ENCODE data around the gene RAB24. TPM values are rescaled to one million over a fixed set of nuclear protein-coding genes. Genes with fewer than 3 reads are reported as not detected.

The RAB24 gene
- total RNA-seq, 1 experiment from 2014 or later = 40.3 TPM

GRCh38 chr5:177265395-177265794 lies 38.1 kb downstream of the RAB24 start:
- peaks cover under 1% of the 10 kb centered on the region; the same call in 1 of the 2 replicates for H3K4me1 ChIP-seq (ENCODE audit: insufficient read depth, low read length)
- H3K27ac ChIP-seq (ENCODE audit: low read length) = no peak overlapping the region
- H3F3A ChIP-seq (ENCODE audit: low read length, unreplicated experiment) = no peaks in the 10 kb centered on the region
- no peak for ATAC-seq
- H3K36me3 ChIP-seq (ENCODE audit: low read depth, low read length) = peaks cover 39% of the 10 kb centered on the region
- H2AFZ ChIP-seq (ENCODE audit: low read length) = no peak overlapping the region
- BruUV-seq (replicated peaks) = no TSS peak
- ChIA-PET CTCF (no interaction called here), POLR2A (ENCODE audit: unreplicated experiment) (no interaction called here)
- no peaks in the 10 kb centered on the region for H3K79me2 ChIP-seq (ENCODE audit: low read length)
- intact Hi-C loops (cut with micrococcal nuclease) = no loop called here
- no peaks in the 10 kb centered on the region for H3K9me3 ChIP-seq (ENCODE audit: low read length)
- no peak for DNase-seq
- TF ChIP-seq EZH2 (IDR thresholded peaks at IDR 0.05; ENCODE audit: low read length, unreplicated experiment) (no peak), EZH2phosphoT487 (IDR thresholded peaks at IDR 0.05; ENCODE audit: borderline replicate concordance, low read length) (no peak)
- TF ChIP-seq, protein P1, sequence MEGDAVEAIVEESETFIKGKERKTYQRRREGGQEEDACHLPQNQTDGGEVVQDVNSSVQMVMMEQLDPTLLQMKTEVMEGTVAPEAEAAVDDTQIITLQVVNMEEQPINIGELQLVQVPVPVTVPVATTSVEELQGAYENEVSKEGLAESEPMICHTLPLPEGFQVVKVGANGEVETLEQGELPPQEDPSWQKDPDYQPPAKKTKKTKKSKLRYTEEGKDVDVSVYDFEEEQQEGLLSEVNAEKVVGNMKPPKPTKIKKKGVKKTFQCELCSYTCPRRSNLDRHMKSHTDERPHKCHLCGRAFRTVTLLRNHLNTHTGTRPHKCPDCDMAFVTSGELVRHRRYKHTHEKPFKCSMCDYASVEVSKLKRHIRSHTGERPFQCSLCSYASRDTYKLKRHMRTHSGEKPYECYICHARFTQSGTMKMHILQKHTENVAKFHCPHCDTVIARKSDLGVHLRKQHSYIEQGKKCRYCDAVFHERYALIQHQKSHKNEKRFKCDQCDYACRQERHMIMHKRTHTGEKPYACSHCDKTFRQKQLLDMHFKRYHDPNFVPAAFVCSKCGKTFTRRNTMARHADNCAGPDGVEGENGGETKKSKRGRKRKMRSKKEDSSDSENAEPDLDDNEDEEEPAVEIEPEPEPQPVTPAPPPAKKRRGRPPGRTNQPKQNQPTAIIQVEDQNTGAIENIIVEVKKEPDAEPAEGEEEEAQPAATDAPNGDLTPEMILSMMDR (conservative IDR thresholded peaks at IDR 0.05; ENCODE audit: low read depth, low read length) = no peak
- H3K27me3 ChIP-seq (ENCODE audit: low read length) = no peaks in the 10 kb centered on the region
- no peaks in the 10 kb centered on the region for H3K9me2 ChIP-seq (replicated peaks; ENCODE audit: low read length)
- no peaks in the 10 kb centered on the region for H4K20me1 ChIP-seq (ENCODE audit: low read length)
- no peak overlapping the region for H3K4me2 ChIP-seq (ENCODE audit: low read length)
- no peak overlapping the region for H3K9ac ChIP-seq (ENCODE audit: low read length)
- no peak overlapping the region for H3K4me3 ChIP-seq (ENCODE audit: low read length)

DNA sequence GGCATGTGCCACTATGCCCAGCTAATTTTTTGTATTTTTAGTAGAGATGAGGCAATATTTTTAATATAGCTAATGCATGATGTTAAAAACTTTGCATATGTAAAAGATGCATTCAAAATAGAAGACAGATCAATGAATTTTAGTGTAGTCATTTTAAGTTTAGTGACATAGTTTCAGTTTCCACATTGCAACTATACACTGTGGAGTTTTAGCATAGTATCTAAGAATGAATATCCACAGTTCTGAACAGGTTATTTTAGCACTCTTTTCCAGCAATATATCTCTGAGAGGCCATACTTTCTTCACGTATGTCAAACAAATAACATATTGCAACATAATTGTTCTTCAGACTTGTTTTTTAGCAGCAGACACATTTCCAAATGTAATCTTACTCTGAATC lies 39.3 kb downstream of the RAB24 start:
- Histone ChIP-seq H3K4me2 (ENCODE audit: low read length) (no peak overlapping the region), H4K20me1 (ENCODE audit: low read length) (no peaks in the 10 kb centered on the region), H3K36me3 (ENCODE audit: low read depth, low read length) (peaks cover 33% of the 10 kb centered on the region), H3K27me3 (ENCODE audit: low read length) (no peaks in the 10 kb centered on the region), H3F3A (ENCODE audit: low read length, unreplicated experiment) (no peaks in the 10 kb centered on the region), H3K9me2 (replicated peaks; ENCODE audit: low read length) (no peaks in the 10 kb centered on the region), H2AFZ (ENCODE audit: low read length) (no peak overlapping the region), H3K4me1 (ENCODE audit: insufficient read depth, low read length) (no peaks in the 10 kb centered on the region), H3K9me3 (ENCODE audit: low read length) (no peaks in the 10 kb centered on the region), H3K9ac (ENCODE audit: low read length) (no peak overlapping the region), H3K27ac (ENCODE audit: low read length) (no peak overlapping the region), H3K4me3 (ENCODE audit: low read length) (no peak overlapping the region), H3K79me2 (ENCODE audit: low read length) (no peaks in the 10 kb centered on the region)
- BruUV-seq (replicated peaks) = no TSS peak
- POLR2A ChIA-PET (ENCODE audit: unreplicated experiment) = no interaction called here
- TF ChIP-seq EZH2 (IDR thresholded peaks at IDR 0.05; ENCODE audit: low read length, unreplicated experiment) (no peak), EZH2phosphoT487 (IDR thresholded peaks at IDR 0.05; ENCODE audit: borderline replicate concordance, low read length) (no peak)
- TF ChIP-seq, protein P1 (conservative IDR thresholded peaks at IDR 0.05; ENCODE audit: low read depth, low read length) = no peak
- CTCF ChIA-PET = no interaction called here
- intact Hi-C loops (cut with micrococcal nuclease) = no loop called here
- DNase-seq (no peak), ATAC-seq (no peak)

GRCh38 chr5:177261510-177261909 lies 42.0 kb downstream of the RAB24 start:
- ATAC-seq (no peak), DNase-seq (no peak)
- POLR2A ChIA-PET (ENCODE audit: unreplicated experiment) = no interaction called here
- Histone ChIP-seq H3K79me2 (ENCODE audit: low read length) (no peaks in the 10 kb centered on the region), H3K27me3 (ENCODE audit: low read length) (no peaks in the 10 kb centered on the region), H3K9ac (ENCODE audit: low read length) (no peak overlapping the region), H3K27ac (ENCODE audit: low read length) (no peak overlapping the region), H3K36me3 (ENCODE audit: low read depth, low read length) (peaks cover 35% of the 10 kb centered on the region; the same call in 1 of the 2 replicates), H3K9me3 (ENCODE audit: low read length) (no peaks in the 10 kb centered on the region), H3F3A (ENCODE audit: low read length, unreplicated experiment) (no peaks in the 10 kb centered on the region), H4K20me1 (ENCODE audit: low read length) (no peaks in the 10 kb centered on the region), H3K4me1 (ENCODE audit: insufficient read depth, low read length) (no peaks in the 10 kb centered on the region), H3K4me2 (ENCODE audit: low read length) (no peak overlapping the region), H3K4me3 (ENCODE audit: low read length) (no peak overlapping the region), H2AFZ (ENCODE audit: low read length) (no peak overlapping the region), H3K9me2 (replicated peaks; ENCODE audit: low read length) (no peaks in the 10 kb centered on the region)
- CTCF ChIA-PET = no interaction called here
- TF ChIP-seq, protein P1 (conservative IDR thresholded peaks at IDR 0.05; ENCODE audit: low read depth, low read length) = no peak
- no peak for TF ChIP-seq EZH2 (IDR thresholded peaks at IDR 0.05; ENCODE audit: low read length, unreplicated experiment)
- intact Hi-C loops (cut with micrococcal nuclease) = no loop called here
- BruUV-seq (replicated peaks) = no TSS peak

Data from PC-3 (cell line).